AG10803 (cell line): ENCODE measurements around the gene SELENOO.

Source experiments
- DNase-seq: peaks from one replicate; pipeline ENCODE4 v3.0.0; 2010; ENCODE audit warnings: low read depth
- H3K4me3 ChIP-seq: 2 replicates; pipeline ENCODE4 v1.5.1; 2011; ENCODE audit warnings: mild to moderate bottlenecking, low read length, control low read depth
- TF ChIP-seq, protein P1 (sequence below): conservative IDR thresholded peaks from 2 replicates; pipeline ENCODE4 v1.5.1; 2011; ENCODE audit warnings: mild to moderate bottlenecking, low read length, control low read depth, inconsistent platforms

Gene SELENOO

DNA sequence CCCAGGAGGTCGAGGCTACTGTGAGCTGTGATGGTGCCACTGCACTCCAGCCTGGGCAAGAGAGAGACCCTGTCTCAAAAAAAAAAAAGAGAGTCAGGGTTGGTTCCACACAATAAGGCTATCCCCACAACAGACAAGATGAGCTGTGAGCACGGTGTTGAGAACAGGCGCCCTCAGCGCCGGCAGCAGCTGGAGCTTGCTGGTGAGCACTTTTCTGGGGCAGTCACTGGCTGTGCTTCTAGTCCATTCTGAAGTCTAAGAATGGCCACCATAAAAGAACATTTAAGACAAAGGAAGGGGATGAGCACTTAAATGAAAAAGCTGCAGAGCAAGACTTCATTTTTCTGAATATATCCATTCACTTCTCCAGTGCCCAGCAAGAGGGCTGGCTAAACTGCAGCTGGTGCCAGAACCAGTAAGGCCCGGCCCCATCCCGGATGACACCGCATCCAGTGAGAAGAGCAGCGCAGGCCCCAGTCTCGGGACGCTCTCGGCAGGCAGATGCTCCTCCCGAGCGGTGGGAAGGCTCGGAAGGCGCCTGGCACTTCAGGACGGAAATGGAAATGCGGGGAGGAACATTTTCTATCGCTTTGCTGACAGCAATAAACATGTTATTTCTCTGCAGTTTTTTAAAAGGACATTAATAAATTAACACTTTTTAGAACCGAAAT is 31.8 kb downstream of the SELENOO start:
- no peak for DNase-seq
- TF ChIP-seq, protein P1, sequence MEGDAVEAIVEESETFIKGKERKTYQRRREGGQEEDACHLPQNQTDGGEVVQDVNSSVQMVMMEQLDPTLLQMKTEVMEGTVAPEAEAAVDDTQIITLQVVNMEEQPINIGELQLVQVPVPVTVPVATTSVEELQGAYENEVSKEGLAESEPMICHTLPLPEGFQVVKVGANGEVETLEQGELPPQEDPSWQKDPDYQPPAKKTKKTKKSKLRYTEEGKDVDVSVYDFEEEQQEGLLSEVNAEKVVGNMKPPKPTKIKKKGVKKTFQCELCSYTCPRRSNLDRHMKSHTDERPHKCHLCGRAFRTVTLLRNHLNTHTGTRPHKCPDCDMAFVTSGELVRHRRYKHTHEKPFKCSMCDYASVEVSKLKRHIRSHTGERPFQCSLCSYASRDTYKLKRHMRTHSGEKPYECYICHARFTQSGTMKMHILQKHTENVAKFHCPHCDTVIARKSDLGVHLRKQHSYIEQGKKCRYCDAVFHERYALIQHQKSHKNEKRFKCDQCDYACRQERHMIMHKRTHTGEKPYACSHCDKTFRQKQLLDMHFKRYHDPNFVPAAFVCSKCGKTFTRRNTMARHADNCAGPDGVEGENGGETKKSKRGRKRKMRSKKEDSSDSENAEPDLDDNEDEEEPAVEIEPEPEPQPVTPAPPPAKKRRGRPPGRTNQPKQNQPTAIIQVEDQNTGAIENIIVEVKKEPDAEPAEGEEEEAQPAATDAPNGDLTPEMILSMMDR = no peak
- H3K4me3 ChIP-seq = no peak overlapping the region

DNA sequence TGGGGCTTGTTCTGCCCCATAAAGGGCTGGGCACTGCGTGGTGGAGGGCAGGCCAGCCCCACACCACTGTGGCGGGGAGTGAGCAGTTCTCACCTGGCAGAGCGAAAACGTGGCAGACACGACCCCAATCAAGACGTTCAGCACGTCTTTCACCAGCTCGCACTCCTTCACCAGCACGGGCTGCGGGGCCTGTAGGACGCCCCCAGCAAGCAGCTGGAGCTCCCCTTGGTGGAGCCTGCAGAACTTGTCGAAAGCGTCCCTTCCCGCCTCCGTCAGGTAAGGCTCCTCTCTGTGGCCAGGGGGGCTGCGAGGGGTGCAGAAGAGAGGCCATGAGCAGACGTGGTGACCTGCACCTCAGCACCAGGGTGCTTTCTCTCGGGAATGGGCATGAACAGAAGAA is 32.4 kb downstream of the SELENOO start:
- no peak for DNase-seq
- no peak overlapping the region for H3K4me3 ChIP-seq
- TF ChIP-seq, protein P1 = no peak

DNA sequence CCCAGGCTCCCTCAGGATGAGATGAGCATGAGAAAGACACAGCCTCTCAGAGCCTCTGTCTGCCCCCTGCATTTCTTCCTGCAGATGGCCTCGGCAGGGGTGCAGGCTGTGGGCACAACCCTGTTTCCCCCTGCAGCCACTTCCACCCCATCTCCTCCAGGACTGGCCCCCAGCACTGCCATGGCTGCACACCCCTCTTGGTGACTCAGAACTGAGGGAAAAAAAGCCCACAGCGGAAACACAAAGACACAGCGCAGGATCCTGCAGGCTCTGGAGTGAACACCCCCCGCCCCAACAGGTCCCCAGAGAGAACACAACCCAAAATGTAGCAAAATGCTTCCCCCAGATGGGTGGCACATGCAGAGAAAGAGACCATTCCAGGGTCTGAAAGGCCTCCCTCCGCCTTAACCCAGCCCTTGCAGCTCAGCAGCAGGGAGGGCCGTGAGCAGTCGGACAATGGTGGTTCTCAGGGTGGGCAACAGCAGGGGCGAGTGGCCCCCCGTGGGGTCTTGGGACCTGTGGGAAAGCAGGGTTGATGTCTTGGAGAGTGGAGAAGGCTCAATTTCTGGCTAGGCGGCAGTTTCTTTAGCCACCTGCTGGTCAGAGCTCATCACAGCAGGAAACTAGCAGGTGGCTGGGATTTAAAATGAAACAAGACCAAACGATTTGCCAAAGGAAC is 36.1 kb downstream of the SELENOO start:
- H3K4me3 ChIP-seq = no peak overlapping the region
- no peak for DNase-seq
- TF ChIP-seq, protein P1 = peak; percentile 45

DNA sequence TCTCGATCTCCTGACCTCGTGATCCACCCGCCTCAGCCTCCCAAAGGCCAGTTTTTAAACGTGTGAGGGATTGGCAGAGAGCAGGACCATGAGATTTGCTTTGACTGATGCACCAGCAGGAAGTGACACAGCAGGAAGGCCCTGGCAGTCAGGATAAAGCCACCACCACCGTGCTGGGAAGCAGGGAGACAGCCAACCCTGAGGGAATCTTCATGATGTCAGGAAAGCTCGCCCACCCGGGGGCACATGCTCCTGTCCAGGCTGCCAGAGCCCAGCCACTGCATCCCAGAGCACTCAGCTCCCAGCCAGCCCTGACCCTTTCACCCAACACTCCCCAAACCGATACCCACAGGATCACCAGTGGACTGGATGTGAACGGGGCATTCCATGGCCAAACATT is 37.9 kb downstream of the SELENOO start:
- no peak for DNase-seq
- H3K4me3 ChIP-seq = no peak overlapping the region
- TF ChIP-seq, protein P1 = no peak

DNA sequence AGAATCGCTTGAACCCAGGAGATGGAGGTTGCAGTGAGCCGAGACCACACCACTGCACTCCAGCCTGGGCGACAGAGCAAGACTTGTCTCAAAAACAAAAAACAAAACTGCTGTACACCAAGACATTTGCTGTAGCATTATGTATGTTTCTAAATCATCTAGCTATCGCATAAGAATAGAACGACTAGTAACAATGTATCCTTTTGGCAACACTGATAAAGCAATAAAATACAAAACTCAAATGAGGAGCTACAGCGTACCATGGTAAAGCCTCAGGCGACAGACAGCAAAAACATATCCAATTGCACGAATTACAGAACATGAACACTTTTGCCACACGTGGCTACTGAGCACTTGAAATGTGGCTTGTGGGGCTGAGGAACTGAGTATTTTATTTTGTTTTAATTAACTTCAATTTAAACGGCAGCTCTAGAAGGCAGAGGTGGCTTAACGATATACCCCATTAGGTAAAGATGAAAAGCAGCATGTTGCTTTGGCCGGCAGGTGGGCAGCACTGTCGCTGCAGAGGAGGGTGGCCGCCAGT is 41.7 kb downstream of the SELENOO start:
- no peak for DNase-seq
- H3K4me3 ChIP-seq = peak overlapping the region; percentile 55
- TF ChIP-seq, protein P1 = no peak

DNA sequence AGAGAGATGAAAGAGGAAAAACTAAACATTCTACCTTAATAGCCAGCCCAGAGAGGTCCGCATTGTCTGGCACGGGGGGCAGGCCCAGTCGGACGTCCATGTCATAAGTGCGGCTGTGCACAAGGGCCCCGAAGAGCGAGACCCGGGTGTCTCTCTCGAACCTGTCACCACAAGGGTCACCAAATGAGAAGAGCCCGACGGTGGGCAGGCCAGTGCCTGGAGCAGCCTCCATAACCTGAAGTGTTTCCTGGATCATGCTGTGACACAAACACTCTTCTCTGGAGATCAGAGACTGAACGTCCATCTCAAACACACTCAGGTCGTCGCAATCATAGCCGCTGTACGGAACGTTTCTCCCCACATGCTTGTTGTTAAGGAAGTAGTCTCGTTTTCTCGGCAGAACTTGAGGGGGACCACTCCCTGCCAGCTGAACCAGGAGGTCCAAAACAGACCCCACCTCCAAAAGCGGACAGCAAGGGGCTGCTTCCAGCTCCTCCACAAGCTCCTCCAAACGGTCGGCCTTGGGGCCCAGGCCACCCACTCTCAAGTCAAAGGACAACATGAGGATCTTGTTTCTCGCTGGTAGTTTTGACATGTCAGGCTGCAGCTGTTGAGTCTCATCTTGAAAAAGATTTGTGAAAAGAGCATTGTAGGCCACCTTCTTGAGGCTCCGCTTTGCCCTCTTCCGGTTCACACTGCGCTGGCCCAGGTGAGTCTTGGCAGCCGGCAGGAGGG is 43.0 kb downstream of the SELENOO start:
- no peak for DNase-seq
- H3K4me3 ChIP-seq = peak overlapping the region; percentile 97
- TF ChIP-seq, protein P1 = no peak
